Psoas muscle (tissue), 8 donors: ENCODE data around the gene MUC20. TPM values are rescaled to one million over a fixed set of nuclear protein-coding genes. Genes with fewer than 3 reads are reported as not detected.
A peak's percentile ranks its signal among the peaks of the same experiment; 100 is the strongest.

Source experiments
- ATAC-seq, 4 donors: fragments of 200-7000 bp; cut with Tn5 transposase; one replicate each; pipeline ENCODE4 v1.9.1; 2020; ENCODE audit warnings: moderate library complexity in 3 of 4, mild to moderate bottlenecking in 2 of 4
- DNase-seq, 2 donors: peaks; one replicate each; pipeline ENCODE4 v3.0.0-alpha.2; 2020
- H3K27ac ChIP-seq: fragments of 200-600 bp; one replicate; pipeline ENCODE4 v1.8.0; 2022
- H3K27me3 ChIP-seq, 3 donors: fragments of 200-600 bp in 1 of 3; one replicate each; pipeline versions ENCODE4 v1.6.1 to v1.8.0; 2013 to 2022; ENCODE audit warnings: low read length in 2 of 3, mild to moderate bottlenecking in 2 of 3, moderate library complexity in 1 of 3; ENCODE audit not compliant: insufficient read depth in 3 of 3
- H3K36me3 ChIP-seq, 2 donors: fragments of 200-600 bp in 1 of 2; one replicate each; pipeline versions ENCODE4 v1.6.1 to v1.8.0; 2013 to 2022; ENCODE audit warnings: low read depth in 1 of 2, mild to moderate bottlenecking in 1 of 2, moderate library complexity in 1 of 2; ENCODE audit not compliant: insufficient read depth in 1 of 2
- H3K4me1 ChIP-seq: fragments of 200-600 bp; one replicate; pipeline ENCODE4 v1.8.0; 2022
- H3K4me3 ChIP-seq: fragments of 200-600 bp; one replicate; pipeline ENCODE4 v1.8.0; 2022; ENCODE audit warnings: mild to moderate bottlenecking
- H3K9me3 ChIP-seq: fragments of 200-600 bp; one replicate; pipeline ENCODE4 v1.8.0; 2022
- CTCF ChIP-seq: fragments of 200-600 bp; IDR thresholded peaks from one replicate; pipeline ENCODE4 v1.8.0; 2022; ENCODE audit warnings: antibody characterized with exemption
- WGBS, 3 donors: extraction: QIAGEN DNeasy Blood & Tissue Kit; methylation state at CpG; one replicate each; pipeline versions ENCODE4 v1.1.6 to v1.1.7; 2013; 5-methylcytosine and 5-hydroxymethylcytosine counted together
- intact Hi-C, 2 donors: fragments of 100-400 bp; cut with DNase I; formaldehyde crosslinking; loops; one replicate each; pipeline versions ENCODE4 v1.11.0 to v1.14.2; 2022
- polyA plus RNA-seq, 3 donors: library from polyadenylated mRNA; stranded (reverse); fragments of 200-250 nt; gene quantifications; one replicate each; pipeline ENCODE4 v1.2.3, GENCODE V29; 2013
- total RNA-seq, 4 donors: library from RNA; stranded (reverse); fragmentation: NEBNext Ultra II Directional in 2 of 4; extraction: Animal tissue kit (Norgen Biotek cat#: 25700) in 2 of 4; gene quantifications; one replicate each; pipeline versions ENCODE4 v1.2.1 to v1.2.4, GENCODE V29; 2021 to 2023
- donor health status: healthy with polysubstance abuse.
- donor health status: DM: no; HTN: no; CAD: no; lungs with moderate emphysema.
- donor health status: Bipolar disorder and iron deficiency.
- donor health status: healthy.
- donor health status: DM: yes; HTN: yes; CAD: no.
- donor health status: DM: no; HTN: no; CAD: no.
- donor health status: DM: no; HTN: no; CAD: no.
- donor health status: DM: yes; HTN: yes; CAD: no.

MUC20 gene
- total and polyA plus RNA-seq, 7 donors, result 1.3 to 3.9 (median 1.5) TPM

GRCh38 chr3:195760345-195761122 lies 39.8 kb downstream of the MUC20 start:
- Histone ChIP-seq H3K36me3 (no peaks in the 10 kb centered on the region), H3K27ac (no peak overlapping the region), H3K9me3 (no peaks in the 10 kb centered on the region), H3K27me3 (peaks cover 0 to 60% (median 30%) of the 10 kb centered on the region in 3 donors), H3K4me1 (no peaks in the 10 kb centered on the region), H3K4me3 (no peak overlapping the region)
- ATAC-seq (peak in 3 of 4 donors; percentile 22 to 33 (median 28)), DNase-seq (peak in 1 of 2 donors; percentile 72)
- no peak for TF ChIP-seq CTCF
- 21 to 36% (median 22%) methylated on average over 24 of the region's 24 CpGs for WGBS, 3 donors
- intact Hi-C loops, result no loop called here

- peak in 1 of 4 donors; percentile 24 for ATAC-seq
- no peak for TF ChIP-seq CTCF
- WGBS, 3 donors, result 21 to 48% (median 27%) methylated on average over 10 of the region's 10 CpGs
Observed at GRCh38 chr3:195761123-195761566, 40.4 kb downstream of the MUC20 start.

GRCh38 chr3:195761567-195762248 lies 40.9 kb downstream of the MUC20 start:
- ATAC-seq, result no peak
- H3K4me3 ChIP-seq, result no peak overlapping the region
- H3K27me3 ChIP-seq, result peaks cover 0 to 61% (median 29%) of the 10 kb centered on the region in 3 donors
- no peak overlapping the region for H3K27ac ChIP-seq
- intact Hi-C loops, result no loop called here
- H3K4me1 ChIP-seq, result no peaks in the 10 kb centered on the region
- WGBS, 3 donors, result 13 to 24% (median 22%) methylated on average over 24 to 52 of the region's 52 CpGs
- DNase-seq, result no peak
- no peak for TF ChIP-seq CTCF
- H3K36me3 ChIP-seq, result no peaks in the 10 kb centered on the region
- H3K9me3 ChIP-seq, result no peaks in the 10 kb centered on the region

More at GRCh38 chr3:195761123-195761566, 40.4 kb downstream of the MUC20 start:
- DNase-seq, result no peak
- no peaks in the 10 kb centered on the region for H3K36me3 ChIP-seq
- no peaks in the 10 kb centered on the region for H3K9me3 ChIP-seq
- peaks cover 0 to 61% (median 29%) of the 10 kb centered on the region in 3 donors for H3K27me3 ChIP-seq
- H3K27ac ChIP-seq, result no peak overlapping the region
- no peaks in the 10 kb centered on the region for H3K4me1 ChIP-seq
- intact Hi-C loops, result no loop called here
- H3K4me3 ChIP-seq, result no peak overlapping the region

- DNase-seq (no peak), ATAC-seq (no peak)
- Histone ChIP-seq H3K27ac (no peak overlapping the region), H3K36me3 (no peaks in the 10 kb centered on the region), H3K9me3 (no peaks in the 10 kb centered on the region), H3K4me3 (no peak overlapping the region), H3K4me1 (no peaks in the 10 kb centered on the region), H3K27me3 (peaks cover 0 to 58% (median 29%) of the 10 kb centered on the region in 3 donors)
- TF ChIP-seq CTCF, result no peak
- WGBS, 3 donors, result 71 to 90% (median 83%) methylated on average over 28 to 36 of the region's 36 CpGs
- intact Hi-C loops, result no loop called here
Observed at GRCh38 chr3:195762249-195762585, 41.4 kb downstream of the MUC20 start.
